RKO (cell line): ENCODE results near the gene SENP3.

ENCODE experiments used
- DNase-seq: peaks from one replicate; pipeline ENCODE4 v3.0.0-alpha.2; 2016; ENCODE audit warnings: low spot score

SENP3 gene

GRCh38 chr17:7577327-7578199, 15.8 kb downstream of the SENP3 start:
- no peak for DNase-seq

DNA sequence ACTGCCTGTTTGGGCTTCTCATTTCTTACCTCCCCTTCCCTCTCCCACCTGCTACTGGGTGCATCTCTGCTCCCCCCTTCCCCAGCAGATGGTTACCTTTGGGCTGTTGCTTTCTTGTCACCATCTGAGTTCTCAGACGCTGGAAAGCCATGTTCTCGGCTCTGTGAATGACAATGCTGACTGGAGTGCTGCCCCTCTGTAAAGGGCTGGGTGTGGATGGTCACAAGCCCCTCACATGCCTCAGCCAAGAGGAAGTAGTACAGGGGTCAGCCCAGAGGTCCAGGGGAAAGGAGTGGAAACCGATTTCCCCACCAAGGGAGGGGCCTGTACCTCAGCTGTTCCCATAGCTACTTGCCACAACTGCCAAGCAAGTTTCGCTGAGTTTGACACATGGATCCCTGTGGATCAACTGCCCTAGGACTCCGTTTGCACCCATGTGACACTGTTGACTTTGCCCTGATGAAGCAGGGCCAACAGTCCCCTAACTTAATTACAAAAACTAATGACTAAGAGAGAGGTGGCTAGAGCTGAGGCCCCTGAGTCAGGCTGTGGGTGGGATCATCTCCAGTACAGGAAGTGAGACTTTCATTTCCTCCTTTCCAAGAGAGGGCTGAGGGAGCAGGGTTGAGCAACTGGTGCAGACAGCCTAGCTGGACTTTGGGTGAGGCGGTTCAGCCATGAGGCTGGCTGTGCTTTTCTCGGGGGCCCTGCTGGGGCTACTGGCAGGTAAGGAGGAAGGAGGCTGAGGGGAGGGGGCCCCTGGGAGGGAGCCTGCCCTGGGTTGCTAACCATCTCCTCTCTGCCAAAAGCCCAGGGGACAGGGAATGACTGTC, 17.5 kb downstream of the SENP3 start, which contains the start of gene CD68:
Gene CD68, plus strand, starts transcription at position 638 of the 833 bp plus-strand sequence. Its CDS starts 40 bp downstream, at position 678.
- peak; percentile 100 for DNase-seq

DNA sequence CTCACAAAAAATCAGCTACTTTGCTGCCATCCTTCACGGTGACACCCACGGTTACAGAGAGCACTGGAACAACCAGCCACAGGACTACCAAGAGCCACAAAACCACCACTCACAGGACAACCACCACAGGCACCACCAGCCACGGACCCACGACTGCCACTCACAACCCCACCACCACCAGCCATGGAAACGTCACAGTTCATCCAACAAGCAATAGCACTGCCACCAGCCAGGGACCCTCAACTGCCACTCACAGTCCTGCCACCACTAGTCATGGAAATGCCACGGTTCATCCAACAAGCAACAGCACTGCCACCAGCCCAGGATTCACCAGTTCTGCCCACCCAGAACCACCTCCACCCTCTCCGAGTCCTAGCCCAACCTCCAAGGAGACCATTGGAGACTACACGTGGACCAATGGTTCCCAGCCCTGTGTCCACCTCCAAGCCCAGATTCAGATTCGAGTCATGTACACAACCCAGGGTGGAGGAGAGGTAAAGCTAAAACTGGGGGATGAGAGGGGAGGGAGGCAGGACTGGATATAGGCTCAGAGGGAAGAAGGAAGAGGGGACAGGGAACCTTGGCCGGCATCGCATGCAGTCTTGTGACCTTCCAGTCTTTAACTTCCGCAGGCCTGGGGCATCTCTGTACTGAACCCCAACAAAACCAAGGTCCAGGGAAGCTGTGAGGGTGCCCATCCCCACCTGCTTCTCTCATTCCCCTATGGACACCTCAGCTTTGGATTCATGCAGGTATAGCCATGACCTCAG, 18.3 kb downstream of the SENP3 start:
- peak; percentile 49 for DNase-seq

- peak; percentile 85 for DNase-seq
These were observed 19.2 kb downstream of the SENP3 start for GRCh38 chr17:7580604-7581575.

- peak; percentile 77 for DNase-seq
These were observed 20.9 kb downstream of the SENP3 start for GRCh38 chr17:7582396-7583252.

DNA sequence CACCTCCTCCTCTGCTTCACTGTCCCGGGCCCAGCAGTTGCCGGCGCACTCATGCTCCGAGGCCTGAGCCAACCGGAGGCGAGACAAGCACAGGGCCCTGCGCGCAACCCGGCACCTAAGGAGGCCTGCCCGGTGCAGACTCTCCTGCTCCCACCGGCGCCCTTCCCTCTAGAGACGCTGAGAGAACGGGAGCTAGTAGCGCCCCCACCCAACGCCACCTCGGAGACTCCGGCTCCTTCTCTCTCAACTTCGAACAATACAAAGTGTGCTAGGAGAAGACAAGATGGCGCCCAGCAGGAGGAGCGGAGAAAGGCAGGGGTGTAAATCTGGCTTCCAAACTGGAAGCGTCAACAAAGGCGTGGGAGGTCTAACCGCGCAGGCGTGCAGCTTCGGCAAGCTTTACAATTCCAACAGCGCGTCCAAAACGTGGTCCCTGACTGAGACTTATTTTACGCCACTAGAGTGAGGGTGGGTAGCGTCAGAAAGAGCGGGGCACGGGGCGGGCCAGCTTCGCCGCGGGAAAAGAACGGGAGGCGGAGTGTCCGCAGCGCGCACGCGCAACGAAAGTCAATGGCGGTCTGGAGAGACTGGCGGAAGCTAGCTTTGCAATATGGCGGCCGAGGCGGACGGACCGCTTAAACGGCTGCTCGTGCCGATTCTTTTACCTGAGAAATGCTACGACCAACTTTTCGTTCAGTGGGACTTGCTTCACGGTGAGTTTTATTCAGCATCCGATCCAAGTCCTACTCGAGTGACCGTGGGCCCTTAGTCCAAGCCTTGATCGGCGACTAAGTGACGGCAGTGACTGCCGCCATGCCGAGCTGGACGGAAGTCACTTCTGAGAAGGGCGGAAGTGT, 21.8 kb downstream of the SENP3 start, which contains the start of gene MPDU1:
Gene MPDU1, plus strand, starts transcription at position 600 of the 857 bp plus-strand sequence. Its CDS starts 11 bp downstream, at position 611.
- peak; percentile 99 for DNase-seq

DNA sequence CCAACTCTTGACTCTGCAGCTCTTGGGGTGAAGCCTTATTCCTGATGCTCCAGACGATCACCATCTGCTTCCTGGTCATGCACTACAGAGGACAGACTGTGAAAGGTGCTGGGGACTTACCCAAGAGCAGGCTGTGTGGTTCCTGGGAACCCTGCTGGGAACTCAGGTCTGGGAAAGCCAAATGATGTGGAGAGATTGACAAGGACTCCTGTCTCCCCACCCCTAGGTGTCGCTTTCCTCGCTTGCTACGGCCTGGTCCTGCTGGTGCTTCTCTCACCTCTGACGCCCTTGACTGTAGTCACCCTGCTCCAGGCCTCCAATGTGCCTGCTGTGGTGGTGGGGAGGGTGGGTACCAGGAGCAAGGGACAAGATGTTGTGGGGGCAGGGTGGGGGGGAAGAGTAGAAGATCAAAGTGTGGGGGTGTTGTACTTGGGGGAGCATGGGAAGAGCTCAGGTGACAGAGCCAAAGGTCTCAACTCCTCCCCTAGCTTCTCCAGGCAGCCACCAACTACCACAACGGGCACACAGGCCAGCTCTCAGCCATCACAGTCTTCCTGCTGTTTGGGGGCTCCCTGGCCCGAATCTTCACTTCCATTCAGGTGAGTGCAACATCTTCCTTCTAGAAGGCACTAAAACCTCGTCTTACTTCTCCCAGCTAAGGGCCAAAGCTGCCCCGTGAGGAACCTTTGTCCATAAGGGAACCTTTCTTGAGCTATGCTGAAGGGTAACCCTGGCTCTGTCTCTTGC, 25.1 kb downstream of the SENP3 start:
- peak; percentile 48 for DNase-seq

DNA sequence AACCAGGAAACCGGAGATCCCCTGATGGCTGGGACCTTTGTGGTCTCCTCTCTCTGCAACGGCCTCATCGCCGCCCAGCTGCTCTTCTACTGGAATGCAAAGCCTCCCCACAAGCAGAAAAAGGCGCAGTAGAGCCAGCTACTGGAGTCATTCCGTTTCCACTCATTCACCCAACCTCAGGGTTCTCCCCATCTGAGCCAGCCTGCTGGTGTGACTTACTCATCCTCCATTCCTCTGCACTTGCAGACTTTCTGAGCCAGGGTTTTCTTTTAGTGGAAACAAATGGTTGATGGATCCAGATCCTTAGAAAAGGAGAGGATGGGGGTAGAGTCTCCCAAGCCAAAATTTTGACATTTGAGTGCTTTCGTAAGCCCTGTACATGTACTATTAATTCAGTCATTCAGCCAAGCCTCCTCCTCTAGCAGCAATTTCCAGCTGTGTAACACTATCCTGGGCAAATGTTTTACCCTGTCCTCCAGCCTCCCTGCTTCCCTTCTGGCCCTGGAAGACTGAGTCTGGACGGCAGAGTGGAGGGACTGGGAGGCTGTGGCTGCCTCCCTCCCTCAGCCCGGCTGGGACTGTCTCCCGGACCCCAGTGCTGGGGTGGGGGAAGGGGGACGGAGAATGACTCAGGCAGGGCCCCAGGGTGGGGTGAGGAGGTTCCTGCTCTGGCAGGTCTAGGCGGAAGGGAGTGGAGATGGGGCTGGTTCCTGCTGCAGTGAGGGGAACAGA, 25.9 kb downstream of the SENP3 start:
- peak; percentile 66 for DNase-seq

GRCh38 chr17:7588553-7589203, 27.0 kb downstream of the SENP3 start:
- DNase-seq, result no peak

- DNase-seq, result no peak
These were observed 27.6 kb downstream of the SENP3 start for GRCh38 chr17:7589204-7589868.

- no peak for DNase-seq
These were observed 28.4 kb downstream of the SENP3 start, which contains the start of gene SOX15 for GRCh38 chr17:7589891-7590691. TSS of gene SOX15 (minus strand) at chr17:7590094. CDS start at chr17:7589676, 418 bp downstream.

- DNase-seq, result peak; percentile 44
These were observed 29.0 kb downstream of the SENP3 start for GRCh38 chr17:7590743-7591142.

DNA sequence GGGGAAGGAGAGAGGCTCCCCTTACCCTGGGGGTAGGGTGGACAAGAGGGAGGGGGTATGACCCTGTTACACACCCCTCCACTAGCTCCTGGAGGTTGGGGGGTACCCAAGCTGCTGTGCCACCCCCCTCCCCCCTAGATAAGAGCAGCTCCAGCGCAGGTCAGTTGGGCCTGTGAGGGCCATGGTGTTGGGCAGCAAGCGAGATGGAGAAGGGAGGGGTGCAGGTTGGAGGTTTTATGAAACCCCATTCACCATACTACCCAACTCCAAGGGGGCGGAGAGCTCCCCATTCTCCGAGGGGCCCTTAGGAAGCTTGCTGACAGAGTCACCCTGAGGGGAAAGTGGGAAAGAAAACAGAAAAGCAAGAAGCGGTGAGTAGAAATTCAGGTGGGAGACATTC, 29.9 kb downstream of the SENP3 start:
- DNase-seq, result no peak

- no peak for DNase-seq
These were observed 30.8 kb downstream of the SENP3 start for GRCh38 chr17:7592422-7593021.

DNA sequence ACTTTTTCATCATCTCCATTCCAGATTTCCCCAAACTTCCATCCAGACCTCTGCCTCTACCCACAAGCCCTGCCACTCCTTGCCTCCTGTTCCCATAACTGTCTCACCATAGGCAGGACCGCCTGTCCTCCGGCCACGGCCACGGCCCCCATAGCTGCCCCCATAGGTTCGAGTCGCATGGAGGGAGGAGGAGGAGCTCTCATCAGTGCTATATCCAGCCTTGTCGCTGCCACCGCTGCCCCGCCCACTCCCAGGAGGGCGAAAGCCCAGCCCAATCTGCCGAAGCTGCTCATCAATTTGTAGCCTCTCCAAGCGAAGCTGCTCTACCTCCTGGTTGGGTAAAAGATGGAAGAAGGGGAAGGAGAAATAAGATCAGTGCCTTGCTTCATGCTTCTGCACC, 31.6 kb downstream of the SENP3 start:
- DNase-seq, result no peak
